NCI-H510A (cell line): ENCODE measurements around the gene KDM5C.
"Not testable (repeated sequence)": the region's sequence is repeated elsewhere in the genome, so short reads cannot be mapped to it uniquely, and the experiment has no call there.

Source experiments
- DNase-seq: peaks from one replicate; lab custom pipeline; 2025; lab: John Stamatoyannopoulos, UW

Gene KDM5C

DNA sequence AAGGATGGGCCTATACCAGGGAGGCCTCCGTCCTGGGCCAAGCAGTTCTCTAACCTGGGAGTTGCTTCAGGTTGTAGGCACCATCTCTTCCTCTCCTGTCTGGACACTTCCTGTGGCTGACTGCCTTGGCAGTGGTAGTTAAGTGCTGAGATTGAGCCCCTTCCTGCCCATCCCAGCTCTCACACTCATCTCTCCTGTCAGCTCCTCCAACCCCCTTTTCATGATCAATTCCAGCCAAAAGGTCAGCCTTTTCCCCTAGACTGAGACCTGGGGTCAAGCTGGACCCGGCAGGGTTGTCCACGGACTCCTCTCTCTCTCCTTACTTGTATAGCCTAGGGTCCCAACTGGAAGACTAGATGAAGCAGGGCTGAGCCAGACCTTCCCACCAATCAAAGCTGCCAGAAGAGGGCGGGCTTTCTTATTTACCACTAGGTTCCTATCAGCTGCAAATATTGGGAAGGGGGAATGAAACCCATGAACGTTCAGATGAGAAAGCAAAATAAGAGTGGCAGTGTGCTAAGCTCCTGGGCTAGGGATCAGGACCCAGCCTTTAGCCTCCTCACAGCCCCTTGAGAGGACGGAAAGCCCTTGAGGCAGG lies 34.5 kb downstream of the KDM5C start:
- DNase-seq = no peak

DNA sequence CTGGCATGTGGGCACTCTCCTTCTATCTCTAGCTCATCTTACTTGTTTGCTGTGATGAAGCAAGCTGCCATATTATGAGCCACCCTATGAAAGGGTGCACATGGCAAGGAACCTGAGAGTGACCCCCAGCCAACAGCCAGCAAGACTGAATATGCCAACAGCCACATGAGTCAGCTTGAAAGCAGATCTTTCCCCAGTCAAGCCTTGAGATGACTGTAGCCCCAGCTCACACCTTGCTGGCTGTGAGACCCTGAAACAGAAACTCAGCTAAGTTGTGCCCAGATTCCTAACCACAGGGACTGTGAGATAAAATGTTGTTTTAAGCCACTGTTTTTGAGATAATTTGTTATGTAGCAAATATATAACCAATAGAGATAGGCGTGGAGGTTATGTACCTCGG lies 36.2 kb downstream of the KDM5C start:
- DNase-seq = no peak

DNA sequence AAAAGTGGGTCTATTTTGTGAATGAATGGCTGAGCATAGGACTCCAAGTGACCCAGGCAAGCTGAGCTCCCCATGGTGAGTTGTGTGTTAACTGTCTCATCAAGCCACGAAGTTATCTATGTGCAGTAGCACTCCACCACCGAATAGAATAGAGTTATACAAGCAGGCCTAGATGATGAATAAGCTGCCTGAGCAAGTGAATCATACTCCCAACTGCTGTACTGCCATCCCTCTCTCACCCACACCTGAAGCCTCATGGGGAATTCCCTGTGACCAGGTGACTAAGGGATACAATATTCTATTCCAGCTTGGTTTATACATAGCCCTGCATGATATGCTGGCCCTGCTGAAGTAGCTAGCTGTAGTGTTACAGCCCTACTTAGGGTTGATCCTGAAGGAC lies 38.7 kb downstream of the KDM5C start:
- no peak for DNase-seq

DNA sequence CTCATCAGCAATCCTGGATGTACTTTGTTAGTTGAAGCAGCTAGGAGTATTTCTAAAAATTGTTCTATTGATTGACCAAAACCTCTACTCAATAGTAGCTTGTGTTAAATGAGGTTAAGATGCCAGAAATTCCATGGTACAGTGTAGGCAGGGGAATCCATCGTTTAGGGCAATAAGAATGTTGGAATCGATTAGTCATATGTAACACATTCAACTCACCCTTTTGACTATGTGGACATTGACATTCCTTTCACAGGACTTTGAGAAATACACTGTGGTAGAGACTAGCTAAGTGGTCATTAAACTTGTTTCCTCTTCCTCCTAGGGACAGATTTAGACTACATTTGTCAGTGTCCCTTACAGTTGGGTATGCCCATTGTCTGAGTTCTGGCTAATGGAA lies 40.2 kb downstream of the KDM5C start:
- no peak for DNase-seq

DNA sequence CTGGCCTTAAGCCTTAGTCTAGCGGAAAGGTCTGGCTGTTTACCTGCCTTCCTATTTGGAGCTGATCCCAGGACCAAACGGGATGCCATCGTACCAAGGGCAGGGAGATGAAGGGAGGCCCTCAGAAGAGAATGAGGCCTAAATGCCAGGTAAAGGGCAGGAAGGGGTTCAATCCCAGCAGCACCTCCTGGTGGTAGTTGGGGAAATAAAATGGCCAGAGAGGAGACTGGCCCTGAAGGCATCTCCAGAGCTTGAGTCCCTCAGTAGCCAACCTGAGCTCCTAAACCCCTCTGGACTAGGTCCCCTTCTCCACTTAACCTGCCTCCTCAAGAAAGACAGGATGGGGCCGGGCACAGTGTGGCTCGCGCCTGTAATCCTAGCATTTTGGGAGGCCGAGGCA lies 53.7 kb downstream of the KDM5C start:
- DNase-seq = no peak

DNA sequence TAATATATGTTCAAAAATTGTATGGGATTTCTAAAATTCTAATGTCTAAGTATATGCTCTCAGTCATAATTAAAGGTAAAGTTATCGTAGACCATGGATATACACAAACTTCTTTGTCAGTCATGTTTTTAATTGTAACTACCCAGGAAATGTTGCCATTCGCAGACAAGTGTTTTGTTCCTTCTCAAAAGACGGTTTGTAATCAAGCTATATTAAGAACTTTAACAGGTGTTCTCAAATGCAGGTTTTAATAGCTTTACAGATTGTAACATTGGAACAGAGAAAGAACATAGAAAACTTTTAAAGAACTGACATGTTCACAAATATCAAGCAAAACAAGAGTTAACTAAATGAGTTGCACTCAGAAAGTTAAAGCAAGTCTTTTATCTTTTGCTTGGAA lies 58.9 kb downstream of the KDM5C start:
- no peak for DNase-seq

DNA sequence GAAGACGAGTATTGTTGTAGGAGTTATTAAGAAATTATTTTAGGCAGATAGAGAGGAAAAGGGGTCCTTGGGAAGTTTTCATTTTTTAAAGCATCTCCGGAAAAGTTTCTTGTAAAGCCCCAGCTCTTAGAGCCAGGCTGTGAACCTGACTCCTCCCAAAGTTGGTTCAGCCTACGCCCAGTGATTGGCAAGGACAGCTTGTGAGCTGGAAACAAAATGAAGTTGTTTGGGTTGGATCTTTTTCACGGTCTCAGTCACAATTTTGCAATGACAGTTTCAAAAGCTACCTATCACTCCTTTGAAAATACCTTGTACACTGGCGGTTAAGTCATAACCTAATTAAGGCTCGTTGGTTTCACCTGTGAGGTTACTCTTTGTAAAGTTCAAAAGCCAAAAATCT lies 60.4 kb downstream of the KDM5C start:
- DNase-seq = not testable (repeated sequence)

DNA sequence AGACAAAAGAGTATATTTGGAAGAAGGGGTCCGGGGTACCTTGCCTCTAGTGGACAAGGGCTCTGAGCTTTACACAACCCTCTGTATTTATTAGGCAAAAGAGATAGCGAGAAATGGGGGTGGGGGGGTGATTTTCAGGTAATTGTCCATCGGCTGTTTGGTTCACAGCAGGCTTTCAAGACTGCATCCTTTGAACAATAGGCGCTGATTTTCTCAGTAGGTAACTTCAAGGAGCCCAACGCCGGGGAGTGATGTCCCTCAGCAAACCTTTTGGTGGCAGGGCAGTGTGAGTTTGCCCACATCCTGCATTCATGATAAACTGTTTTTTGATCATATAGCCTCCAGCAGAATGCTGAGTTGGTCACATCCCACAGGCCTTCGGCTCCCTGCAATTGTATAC lies 61.6 kb downstream of the KDM5C start:
- no peak for DNase-seq

DNA sequence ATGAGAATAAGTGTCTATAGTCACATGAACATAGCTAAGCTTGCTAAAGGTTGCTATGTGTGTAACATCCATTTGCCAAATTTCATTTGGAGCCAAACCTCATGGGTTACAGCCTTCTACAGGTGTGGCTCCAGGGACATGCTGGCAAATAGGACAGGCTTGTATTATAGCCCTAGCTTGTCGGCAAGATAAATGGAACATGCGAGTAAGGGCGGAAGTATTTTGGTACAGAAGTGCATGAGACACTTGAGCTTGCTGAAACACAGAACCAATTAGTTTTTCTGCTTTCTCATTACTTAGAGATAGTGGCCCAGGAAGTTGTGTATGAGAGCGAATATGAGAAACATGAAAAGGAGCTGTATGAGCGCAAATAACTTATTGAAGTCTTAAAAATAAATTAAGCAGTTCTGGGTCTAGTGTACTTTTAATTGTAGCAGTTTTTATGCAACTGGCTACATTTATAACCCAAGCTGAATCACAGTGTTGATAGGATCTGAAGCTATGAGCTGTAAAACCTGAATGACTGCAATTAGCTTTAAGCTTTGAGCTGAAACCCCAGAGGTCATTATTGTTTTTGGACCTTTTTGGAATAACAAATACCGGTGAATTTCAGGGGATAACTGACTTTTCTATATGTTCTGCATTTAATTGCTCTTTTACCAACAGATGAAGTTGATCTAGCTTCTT lies 64.6 kb downstream of the KDM5C start:
- no peak for DNase-seq

DNA sequence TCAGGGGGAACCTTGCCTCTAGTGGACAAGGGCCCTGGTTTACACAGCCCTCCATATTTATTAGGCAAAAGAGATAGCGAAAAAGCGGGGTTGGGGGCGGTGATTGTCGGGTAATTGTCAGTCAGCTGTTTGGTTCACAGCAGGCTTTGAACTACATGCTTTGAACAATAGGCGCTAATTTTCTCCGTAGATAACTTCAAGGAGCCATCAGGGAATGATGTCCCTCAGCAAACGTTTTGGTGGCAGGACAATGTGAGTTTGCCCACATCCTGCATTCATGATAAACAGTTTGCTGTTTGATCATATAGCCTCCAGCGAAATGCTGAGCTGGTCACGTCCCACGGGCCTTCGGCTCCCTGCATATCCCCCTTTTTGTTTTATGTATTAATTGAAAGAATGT lies 65.8 kb downstream of the KDM5C start:
- no peak for DNase-seq

DNA sequence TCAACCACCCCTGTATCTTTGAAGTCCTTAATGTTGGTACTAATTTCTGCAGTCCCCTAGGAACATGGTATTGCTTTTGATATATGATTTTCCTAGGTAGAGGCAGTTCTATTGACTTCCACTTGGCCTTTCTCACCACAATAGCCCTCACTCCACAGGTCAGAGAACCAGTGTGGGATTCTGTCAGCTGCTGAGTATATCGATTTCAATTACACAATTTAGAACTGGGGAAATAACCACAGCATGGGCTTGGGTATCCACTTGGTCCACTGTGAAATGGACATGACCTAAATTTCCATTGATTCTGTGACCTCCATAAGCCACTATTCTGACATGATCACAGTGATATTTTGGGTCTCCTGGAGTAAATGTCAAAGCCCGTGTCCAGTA lies 68.8 kb downstream of the KDM5C start:
- DNase-seq = no peak

DNA sequence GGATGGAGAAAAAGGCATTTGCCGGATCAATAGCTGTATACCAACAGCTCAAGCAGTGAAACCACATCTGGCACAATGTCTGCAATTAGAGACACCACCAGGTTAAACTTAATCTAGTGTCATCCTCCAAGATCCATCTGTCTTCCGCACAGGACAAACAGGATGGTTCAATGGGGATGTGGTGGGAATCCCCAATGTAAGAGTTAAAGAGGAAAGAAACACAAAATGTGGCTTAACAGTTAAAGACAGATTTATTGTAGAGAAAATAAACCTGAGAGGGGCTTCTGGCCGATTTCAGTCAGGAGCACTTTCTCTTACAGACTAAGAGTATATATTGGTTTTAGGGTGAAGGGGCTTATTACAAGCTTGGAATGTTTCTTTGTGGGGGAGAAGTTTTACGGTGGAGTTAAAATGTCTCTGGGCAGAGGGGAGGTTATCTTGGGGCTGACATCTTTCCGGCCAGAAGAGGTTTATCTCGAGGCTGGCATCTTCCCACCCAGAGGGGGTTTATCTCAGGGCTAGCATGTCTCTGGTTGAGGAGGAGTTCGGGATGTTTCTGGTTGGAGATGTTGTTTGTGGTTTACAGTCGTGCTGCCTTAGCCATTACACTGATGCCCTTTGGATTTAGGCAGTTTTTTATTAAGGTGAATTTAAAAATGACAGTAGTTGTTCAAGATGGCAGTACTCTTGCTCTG lies 69.3 kb downstream of the KDM5C start:
- DNase-seq = no peak

DNA sequence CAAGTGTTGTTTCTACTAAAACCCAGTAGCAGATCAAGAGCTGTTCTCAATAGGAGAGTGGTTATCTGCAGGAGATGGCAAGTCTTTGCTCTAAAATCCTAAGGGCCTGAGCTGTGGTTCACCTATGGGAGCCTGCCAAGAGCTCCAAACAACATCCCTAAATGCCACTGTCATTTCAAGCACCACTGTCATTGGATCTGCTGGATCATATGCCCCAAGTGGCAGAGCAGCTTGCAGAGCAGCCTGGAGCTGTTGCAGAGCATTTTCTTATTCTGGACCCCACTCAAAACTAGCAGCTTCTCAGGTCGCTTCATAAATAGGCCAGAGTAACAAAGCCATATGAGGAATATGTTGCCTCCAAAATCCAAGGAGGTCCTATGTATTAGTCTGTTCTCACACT lies 71.4 kb downstream of the KDM5C start:
- no peak for DNase-seq
